Suppressor macrophage treated with lipopolysaccharide for 4 hours (primary cell): ENCODE measurements around the gene CUX1.
A peak's percentile ranks its signal among the peaks of the same experiment; 100 is the strongest.
"Not testable (repeated sequence)": the region's sequence is repeated elsewhere in the genome, so short reads cannot be mapped to it uniquely, and the experiment has no call there.

ENCODE experiments used
- DNase-seq: peaks from one replicate; pipeline ENCODE4 v3.0.0-alpha.2; 2020

Gene CUX1

DNA sequence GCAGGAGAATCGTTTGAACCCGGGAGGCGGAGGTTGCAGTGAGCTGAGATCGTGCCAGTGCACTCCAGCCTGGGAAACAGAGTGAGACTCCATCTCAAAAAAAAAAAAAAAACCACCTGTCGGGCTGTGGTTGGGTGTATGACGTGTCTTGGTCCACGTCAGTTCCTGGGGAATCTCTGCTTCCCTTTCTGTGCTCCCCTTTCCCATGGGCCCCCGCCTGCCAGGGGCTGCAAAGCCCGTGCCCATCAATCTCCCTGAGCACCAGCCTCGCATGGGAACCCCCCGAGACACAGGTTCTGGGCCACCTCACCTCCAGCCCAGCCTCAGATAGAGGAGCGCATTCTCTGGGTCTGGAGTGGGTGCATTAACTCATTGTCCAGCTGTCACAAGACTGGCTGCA, 467.0 kb downstream of the CUX1 start:
- DNase-seq = no peak

DNA sequence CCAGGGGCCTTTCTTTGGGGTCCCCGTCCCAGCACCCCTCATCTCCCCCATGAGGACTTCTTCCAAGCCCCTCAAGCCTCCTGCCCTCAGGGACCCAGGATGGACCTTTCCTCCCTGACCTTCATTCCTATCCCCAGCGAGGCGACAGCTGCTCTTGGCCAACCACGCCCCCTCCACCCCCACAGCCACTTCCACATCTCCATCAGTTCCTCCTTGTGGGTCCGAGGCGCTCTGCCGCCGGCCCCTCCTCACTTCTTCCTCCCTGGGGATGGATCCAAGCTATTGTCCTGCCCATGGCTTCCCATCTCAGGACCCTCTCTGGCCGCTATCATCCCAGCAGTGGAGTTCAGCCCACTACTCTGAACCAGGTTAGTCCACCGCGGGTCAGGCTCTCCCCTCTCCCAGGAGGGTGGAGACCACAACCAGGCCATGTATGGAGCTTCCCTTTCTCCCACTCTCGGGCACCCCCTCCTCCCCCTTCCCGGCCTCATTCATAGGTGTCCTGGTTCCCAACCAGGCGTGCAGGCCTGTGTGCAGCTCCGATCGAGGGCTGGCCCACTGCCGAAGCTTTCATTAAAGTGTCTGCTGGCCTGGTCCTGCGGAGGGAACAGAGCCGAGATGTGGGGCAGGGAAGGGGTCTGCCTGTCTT, 467.6 kb downstream of the CUX1 start:
- DNase-seq = peak; percentile 74

DNA sequence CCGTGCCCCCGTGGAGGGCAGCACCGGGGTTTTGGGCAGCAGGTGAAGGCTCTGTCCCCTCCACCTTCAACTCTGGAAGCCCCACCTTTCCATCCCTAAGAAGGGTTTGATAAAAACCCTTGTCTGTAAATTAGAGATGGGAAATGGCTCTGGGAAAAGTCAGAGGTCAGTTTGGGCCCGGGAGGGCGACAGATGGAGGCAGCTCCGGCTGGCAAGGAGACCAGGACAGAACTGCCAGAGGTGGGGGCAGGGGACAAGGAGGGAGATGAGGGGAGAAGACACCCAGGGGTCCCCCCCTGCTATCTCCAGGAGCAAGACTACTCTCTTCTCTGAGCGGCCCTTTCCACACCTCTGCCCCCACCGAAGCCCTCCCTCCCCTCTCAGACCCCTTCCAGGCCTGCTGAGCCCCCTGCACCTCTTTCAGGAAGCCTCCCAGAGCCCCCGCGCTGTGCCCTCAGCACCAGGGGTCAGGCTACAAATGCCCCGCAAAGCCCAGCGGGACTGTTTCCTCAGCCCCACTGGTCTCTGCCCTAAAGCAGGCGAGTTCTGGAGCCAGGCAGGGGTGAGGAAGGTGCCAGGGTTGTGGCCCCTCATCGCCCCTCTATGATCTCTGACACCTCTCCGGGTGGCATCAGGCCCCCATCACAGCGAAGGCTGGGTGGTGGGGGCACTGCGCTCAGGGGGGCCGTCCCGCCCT, 468.3 kb downstream of the CUX1 start:
- no peak for DNase-seq

DNA sequence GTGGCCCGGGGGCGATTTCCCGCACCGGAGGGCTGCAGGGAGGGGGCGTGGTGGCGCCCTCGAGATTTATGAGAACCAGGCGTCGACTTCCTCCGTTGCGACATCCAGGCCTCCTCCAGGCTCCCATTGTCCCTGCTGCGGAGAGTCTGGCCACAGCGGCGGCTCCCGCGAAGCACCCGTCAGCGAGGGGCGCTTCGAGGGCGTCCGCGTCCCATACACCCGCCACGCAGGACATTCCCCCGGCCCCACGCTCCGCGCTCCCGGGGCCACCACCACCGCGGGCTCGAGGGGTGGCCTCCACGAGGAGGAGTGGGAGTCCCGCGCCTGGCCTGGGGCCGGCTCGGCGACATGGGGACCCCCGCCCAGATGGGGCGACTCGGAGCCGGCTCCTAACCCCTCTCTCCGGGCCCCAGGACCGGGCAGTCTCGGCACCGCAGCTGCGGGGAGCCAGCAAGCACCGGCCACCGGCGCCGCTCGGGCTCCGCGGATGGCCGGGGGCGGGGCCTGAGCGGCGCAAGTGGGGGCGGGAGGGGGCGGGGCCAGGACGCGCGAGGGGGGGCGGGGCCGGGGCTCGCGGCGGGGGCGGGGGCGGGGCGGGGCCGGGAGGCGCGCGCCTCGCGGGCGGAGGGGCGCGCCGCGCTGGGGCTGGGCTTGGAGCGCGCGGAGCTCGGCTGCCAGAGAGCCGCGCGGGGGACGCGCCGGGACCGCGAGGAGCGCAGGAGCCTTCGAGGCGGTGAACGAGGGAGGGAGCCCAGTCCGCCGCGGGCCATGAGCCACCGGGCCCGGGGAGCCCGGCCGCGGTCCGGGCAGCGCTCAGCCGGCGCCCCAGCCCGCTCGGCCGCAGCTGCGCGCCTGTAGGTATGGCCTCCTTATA, 469.0 kb downstream of the CUX1 start, which contains the start of gene SH2B2:
Gene SH2B2, plus strand, starts transcription at position 632 of the 874 bp plus-strand sequence. CDS start 13,683 bp downstream, outside the sequence.
- peak; percentile 85 for DNase-seq

DNA sequence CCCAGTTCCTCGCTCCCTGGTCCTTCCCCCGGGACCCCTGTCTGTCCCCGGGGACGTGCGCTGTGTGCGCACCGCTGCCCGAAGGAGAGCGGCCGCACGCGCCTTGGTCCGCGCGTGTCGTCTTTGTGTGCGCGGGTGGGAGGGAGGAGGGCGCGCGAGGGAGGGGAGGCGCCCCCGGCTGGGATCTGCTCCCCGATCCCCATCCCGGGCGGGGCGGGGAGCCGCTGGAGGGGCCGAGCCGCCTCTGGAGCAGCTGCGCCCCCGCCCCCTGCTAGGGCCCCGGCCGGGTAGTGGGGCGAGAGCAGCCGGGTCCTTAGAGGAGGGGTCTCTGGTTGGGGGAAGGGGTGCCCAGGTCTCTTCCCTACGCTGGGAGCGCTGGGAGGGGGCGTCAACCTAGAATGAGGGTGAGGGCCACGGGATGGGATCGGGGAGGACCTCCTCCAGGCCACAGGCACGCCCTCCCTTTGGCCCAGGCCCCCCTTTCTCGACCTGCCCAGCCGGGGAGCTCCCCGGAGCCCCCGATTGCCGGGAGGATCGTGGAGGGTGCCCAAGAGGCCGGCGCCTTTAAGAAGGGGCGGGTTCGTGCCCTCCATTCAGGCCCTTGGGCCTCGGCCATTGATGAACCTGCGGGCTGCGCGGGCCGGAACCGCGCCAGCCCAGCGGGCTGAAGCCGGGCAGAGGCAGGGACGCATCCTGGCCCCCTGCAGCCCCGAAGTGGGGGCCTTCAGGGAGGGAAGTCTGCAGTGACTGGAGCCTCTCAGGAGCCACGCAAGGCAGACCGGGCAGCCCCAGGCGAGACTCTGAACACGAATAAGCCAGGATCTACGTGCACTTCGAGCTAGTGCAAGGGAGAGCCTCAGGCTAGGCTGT, 469.9 kb downstream of the CUX1 start:
- DNase-seq = peak; percentile 47

DNA sequence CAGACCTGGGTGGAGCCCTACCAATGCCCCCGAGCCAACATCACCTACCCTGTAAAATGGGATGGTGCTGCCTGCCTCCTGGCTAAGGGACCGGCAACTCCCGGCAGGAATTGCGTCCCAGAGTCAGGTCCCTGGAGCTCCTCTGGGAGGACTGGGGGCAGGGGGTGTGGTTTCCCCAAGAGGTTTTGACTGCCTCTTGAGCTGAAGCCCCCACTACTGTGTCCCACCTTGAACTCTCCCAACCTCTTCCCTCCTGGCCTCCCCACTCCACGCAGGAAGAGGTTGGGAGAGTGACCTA, 470.5 kb downstream of the CUX1 start:
- no peak for DNase-seq

DNA sequence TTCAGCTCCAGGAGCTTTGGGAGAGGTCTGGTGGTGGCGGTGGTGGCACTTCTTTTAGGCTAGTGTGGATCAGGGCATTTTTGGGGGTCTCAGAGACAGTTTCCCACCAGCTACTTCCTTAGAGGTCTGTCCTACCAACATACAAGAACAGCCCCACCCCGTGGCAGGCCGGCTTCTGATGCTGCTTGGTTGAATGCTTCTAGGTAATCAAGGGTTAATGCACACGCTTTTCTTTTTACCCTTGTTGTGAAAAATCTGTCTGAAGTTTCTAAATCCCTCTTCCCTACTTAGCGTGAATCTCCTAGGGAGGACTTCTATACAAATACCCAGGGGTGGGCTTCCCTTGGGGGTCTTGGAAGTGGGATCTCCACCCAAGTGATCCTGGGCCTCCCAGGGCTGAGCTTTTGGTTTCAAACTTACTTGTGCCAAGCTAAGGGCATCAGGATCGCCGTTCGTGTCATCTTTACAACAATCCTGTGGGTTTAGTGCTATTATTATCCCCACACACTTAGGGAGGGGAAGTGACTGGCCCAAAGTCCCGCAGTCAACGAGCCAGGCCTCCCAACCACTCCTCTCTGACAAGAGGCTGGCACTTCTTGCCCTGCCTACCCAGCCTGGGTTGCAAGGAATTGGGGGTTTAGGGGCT, 471.0 kb downstream of the CUX1 start:
- peak; percentile 66 for DNase-seq

DNA sequence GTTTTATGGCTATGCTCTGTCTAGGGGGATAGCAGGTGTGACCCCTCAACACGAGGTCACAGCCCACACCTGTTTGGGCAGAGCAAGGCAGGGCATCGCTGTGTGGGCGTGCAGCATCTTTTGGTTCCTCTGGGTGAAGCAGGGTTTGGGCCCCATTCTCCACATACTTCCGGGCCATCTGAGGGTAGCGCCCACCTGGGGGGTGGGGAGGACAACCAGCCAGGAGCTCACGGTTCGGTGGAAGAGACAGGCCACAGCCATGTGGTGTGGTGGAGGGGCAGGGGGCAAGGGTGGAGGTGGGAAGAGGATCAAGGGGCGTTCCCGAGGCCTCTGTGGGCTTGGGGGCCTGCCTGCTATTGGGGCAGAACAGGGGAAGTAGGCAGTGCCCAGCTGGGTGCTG, 471.6 kb downstream of the CUX1 start:
- no peak for DNase-seq

DNA sequence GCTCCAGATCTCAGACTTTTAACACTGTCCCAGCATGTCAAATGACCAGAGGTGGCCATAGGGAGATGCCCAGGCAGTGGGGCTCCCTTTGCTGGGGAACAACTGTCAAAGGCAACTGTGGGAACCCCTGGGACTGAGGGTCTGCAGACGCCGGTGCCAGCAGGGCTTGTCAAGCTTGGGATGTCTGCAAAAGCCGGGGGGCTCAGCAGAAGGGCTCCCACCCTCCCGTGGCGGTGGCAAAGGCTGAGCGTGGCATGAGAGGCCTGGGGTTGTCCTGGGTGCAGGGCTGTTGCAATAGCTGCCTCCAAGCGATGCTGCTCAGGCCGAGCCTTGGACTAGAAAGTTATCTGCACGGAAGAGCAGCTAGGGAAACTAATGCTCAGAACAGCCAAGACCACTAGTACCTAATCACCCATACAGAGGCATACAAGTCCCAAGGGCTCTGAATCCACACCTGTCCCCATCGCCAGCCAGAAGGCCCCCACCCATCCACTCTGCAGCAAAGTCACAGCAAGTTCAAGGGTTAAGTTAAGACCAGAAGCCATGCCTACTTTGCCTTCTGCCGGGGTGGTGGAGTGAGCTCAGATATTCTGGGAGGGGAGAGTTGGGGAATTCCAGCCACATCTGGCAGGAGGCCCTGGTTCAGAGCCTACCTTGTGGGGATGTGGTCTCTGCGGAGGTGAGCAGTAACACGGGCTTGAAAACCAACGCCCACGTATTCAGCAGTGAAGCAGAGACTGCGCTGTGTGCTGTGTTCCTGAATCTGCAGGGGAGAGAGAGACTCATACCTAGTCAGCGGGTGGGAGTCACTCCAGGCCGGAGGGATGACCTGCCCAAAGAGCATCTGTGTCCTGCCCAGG, 473.9 kb downstream of the CUX1 start:
- DNase-seq = no peak

DNA sequence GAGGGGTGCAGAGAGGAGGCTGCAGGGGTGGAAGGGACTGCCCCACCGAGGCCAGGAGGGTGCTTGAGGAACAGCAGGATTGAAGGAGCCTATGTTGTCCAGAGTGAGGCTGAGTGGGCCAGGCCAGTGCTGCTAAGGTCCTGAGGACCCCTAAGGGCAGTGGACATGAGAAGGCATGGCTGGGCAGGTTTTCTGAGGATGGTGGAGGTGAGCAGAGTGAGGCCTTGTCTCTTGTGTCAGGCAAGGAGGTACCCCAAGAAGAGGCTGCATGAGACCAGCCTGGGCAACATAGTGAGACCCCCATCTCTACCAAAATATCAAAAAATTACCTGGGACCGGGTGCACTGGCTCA, 474.5 kb downstream of the CUX1 start:
- DNase-seq = no peak

DNA sequence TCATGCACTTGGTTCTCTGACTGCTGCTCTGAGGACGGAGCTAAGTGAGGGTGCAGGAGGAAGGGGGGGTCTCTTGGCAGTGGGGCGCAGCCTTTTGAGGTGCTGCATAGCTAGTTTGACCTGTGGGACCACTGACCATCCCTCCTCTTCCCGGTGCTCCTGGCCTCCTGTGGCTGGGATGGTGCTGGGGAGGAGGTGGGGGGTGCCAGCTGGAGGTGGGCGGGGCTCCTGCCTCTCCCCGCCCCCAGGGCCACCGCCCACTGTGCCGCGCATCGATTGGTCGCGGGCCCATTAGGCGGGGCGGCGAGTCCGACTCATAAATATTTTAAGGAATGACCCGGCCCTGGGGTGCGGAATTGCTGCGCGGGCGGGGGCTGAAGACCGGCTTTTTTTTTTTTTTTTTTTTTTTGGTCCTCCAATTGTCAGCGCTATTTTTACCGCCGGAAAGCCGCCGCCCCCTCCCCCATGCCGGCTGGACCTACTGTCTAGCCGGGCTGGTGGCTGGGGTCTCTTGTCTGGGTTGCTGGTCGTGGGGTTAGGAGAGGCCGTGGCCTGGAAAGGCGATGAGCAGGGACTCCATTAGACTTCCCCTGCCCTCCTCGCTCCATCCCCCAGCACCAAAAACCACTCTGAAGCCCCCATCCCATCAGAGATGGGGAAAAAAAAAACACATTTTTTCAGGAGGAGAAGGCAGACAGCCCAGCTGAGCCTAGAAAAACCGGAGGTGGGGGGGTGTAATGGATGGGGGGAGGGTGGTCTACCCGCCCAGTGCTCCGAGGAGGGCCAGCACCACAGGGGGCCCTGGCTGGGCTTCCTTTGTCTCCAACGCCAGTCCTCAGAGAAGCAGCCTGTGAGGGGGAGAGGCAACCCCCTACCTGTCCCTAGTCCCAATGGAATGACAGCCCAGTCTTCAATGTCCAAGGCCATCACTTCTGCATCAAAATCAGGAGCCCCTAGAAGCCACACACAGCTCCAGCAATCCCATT, 475.7 kb downstream of the CUX1 start:
- no peak for DNase-seq

DNA sequence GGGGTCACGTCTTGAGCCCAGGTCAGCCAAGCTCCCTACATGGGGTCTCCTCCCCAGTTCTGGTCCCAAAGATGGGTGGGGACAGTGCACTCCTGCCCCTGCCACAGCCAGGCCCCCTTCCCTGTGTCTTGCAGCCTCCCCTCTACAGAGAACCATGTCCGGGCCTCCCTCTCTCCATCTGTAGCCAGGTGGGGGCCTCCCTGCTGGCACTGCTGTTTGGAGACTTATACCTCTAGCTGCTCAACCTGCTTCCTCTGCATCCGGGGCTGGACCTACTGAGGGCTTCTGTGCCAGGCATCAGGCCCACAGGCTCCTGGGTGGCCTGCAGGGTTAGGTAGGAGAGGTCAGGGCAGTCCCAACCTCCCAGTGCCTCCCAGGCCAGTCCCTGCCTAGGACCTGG, 477.2 kb downstream of the CUX1 start:
- DNase-seq = no peak

DNA sequence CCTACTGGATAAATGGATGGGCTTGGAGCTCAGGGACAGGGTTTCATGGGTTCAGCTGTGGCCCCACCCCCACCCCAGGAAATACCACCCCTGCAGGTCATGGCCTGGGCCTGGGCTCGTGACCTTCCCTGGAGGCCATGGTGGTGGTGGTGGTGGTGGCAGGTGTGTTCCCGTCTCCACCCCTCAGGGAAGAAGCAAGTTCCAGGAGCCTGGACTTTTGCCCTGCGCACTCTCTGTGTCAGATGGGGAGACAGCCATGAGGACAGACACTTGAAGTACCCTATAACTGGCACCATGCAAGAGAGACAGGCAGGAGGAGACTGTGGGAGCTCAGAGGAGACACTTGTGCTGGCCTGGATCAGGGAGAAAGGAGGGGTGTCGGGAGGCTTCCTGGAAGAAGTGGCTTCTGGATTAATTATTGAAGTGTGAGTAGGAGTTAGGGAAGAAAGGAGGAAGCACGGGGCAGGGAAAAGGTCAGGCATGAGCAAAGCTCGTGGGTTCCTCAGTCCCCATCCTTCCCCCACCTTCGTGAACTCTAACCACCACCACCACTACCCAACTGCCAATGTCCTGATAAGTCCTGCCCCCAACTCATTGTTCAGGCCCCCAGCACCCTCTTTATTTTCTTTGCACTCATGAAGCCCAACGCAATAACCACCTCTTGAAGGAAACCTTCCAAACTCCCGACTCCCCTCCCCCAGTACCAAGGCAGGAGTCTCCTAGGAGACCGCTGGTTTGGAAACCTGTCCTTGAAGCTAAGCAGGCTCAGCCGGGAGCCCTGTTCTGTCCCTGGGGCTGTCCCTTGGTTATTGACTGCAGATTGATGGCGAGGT, 478.1 kb downstream of the CUX1 start:
- DNase-seq = peak; percentile 43

DNA sequence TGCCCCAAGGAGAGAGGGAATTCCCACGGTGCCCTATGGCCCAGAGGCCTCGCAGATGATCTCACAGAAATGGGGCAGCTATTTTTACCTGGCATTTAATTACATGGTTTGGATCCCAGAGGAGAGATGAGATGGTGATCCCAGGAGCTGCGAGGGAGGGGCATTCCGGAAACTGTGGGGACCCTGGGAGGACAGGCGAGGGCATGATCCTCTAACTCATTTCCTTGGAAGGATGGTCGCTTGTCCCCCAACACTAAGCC, 478.7 kb downstream of the CUX1 start:
- DNase-seq = no peak

DNA sequence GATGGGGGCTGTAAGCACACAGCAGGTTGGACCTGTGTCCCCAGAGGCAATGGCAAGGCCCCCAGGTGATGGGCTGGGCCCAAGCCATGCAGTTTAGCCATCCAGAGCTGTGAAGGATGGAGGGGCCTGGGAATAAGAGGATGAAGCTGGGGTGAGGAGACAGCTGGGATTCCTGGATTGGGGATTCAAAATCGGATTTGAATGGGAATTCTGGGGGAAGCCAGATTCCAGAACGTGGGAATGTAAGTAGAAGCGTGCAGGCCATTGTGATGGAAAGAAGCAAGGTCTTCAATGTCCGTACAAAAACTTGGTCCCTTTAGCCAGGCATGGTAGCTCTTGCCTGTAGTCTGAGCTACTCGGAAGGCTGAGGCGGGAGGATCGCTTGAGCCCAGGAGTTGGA, 479.1 kb downstream of the CUX1 start:
- DNase-seq = no peak

DNA sequence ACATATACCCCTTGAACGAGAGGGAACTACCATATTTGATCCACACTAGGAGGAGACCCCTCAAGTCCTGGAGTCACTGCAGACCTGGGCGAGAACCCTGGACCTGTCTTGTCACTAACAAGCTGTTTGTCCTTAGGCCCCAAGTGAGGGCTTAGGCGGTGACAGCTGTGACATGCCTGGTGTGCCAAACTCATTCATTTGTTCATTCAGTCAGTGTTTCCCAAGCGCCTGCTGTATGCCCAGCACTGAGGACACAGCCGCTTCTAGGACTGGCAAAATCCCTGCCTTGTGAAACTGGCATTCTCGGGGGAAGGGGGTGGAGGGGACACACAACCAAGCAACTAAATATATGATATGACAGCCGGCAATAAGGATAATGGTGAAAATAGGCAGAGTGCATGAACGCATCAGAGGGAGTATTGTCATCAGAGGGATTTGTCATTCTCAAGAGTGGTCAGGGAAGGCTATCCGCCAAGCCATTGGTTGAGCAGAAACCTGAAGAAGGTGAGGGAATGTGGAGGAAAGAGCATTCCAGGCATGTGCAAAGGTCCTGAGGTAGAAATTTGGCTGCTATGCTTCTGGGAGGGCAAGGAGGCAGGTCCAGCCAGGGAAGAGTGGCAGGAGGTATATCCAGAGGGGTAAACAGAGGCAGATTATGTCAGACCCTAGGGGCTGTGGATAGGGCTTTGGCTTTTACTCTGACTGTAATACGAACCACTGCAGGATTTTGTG, 480.2 kb downstream of the CUX1 start:
- no peak for DNase-seq

DNA sequence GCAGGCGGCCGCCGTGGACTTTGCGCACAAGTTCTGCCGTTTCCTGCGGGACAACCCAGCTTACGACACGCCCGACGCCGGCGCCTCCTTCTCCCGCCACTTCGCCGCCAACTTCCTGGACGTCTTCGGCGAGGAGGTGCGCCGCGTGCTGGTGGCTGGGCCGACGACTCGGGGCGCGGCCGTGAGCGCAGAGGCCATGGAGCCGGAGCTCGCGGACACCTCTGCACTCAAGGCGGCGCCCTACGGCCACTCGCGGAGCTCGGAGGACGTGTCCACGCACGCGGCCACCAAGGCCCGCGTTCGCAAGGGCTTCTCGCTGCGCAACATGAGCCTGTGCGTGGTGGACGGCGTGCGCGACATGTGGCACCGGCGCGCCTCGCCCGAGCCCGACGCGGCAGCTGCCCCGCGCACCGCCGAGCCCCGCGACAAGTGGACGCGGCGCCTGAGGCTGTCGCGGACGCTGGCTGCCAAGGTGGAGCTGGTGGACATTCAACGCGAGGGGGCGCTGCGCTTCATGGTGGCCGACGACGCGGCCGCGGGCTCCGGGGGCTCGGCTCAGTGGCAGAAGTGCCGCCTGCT, 483.3 kb downstream of the CUX1 start:
- no peak for DNase-seq

DNA sequence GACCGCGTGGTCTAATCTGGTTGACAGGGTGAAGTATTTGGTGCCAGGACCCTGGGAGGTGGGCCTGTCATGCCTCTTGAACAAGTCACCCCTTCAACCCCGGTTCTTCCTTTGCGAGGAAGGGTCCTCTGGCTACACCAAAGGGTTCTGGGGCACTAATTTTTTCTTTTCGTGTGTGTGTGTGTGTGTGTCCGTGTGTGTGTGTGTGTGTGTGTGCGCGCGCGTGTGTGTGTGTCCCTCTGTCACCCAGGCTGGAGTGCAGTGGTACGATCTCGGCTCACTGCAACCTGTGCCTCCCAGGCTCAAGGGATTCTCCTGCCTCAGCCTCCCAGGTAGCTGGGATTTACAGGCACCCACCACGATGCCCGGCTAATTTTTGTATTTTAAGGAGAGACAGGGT, 483.9 kb downstream of the CUX1 start:
- DNase-seq = not testable (repeated sequence)

DNA sequence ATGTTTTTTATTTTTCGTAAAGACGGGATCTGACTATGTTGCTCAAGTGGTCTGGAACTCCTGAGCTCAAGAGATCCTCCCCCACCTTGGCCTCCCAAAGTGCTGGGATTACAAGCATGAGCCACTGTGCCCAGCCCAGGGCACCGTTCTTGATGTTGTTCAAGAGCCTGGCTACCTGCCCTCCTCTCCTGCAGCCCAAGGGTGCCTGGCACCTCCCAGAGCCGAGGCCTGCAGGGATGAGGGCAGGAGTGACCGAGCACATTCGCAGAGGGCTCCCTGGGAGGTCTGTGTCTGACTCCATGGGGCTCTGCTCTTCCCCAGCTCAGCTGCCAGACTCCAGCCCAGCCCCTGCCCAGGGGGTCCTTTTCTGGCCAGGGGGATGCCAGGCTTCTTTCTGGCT, 484.6 kb downstream of the CUX1 start:
- DNase-seq = no peak
